ENCODE data around the gene ADK.

The ADK gene

GRCh38 chr10:74556072-74556705 is 405.2 kb downstream of the ADK start:
- no peak for TF ChIP-seq TAF1 (IDR thresholded peaks at IDR 0.05; ENCODE audit: borderline replicate concordance, insufficient read depth, low read length)
- no peak for TF ChIP-seq REST (IDR thresholded peaks at IDR 0.05; ENCODE audit: insufficient read depth in 1 of 2, low read depth in 2 of 2, low read length in 2 of 2)
- no peak for TF ChIP-seq FOXP2 (optimal IDR thresholded peaks at IDR 0.05; ENCODE audit: borderline replicate concordance, extremely low read depth, extremely low read length, insufficient read depth)
- no peak for TF ChIP-seq POLR2AphosphoS5 (IDR thresholded peaks at IDR 0.05; ENCODE audit: low read depth, low read length)
- TF ChIP-seq SIN3A (IDR thresholded peaks at IDR 0.05; ENCODE audit: borderline replicate concordance, insufficient read depth, low read length), result no peak

GRCh38 chr10:74557098-74557497 is 406.1 kb downstream of the ADK start:
- no peak for TF ChIP-seq POLR2AphosphoS5 (IDR thresholded peaks at IDR 0.05; ENCODE audit: low read depth, low read length)

GRCh38 chr10:74558403-74558802 is 407.4 kb downstream of the ADK start:
- no peak for TF ChIP-seq TAF1 (IDR thresholded peaks at IDR 0.05; ENCODE audit: borderline replicate concordance, insufficient read depth, low read length)
- TF ChIP-seq FOXP2 (optimal IDR thresholded peaks at IDR 0.05; ENCODE audit: borderline replicate concordance, extremely low read depth, extremely low read length, insufficient read depth), result no peak
- TF ChIP-seq REST (IDR thresholded peaks at IDR 0.05; ENCODE audit: insufficient read depth in 1 of 2, low read depth in 2 of 2, low read length in 2 of 2), result no peak
- TF ChIP-seq POLR2AphosphoS5 (IDR thresholded peaks at IDR 0.05; ENCODE audit: low read depth, low read length), result no peak
- no peak for TF ChIP-seq SIN3A (IDR thresholded peaks at IDR 0.05; ENCODE audit: borderline replicate concordance, insufficient read depth, low read length)

GRCh38 chr10:74558897-74559296 is 407.9 kb downstream of the ADK start:
- TF ChIP-seq REST (IDR thresholded peaks at IDR 0.05; ENCODE audit: insufficient read depth in 1 of 2, low read depth in 2 of 2, low read length in 2 of 2) (no peak), FOXP2 (optimal IDR thresholded peaks at IDR 0.05; ENCODE audit: borderline replicate concordance, extremely low read depth, extremely low read length, insufficient read depth) (no peak), POLR2AphosphoS5 (IDR thresholded peaks at IDR 0.05; ENCODE audit: low read depth, low read length) (no peak), TAF1 (IDR thresholded peaks at IDR 0.05; ENCODE audit: borderline replicate concordance, insufficient read depth, low read length) (no peak), SIN3A (IDR thresholded peaks at IDR 0.05; ENCODE audit: borderline replicate concordance, insufficient read depth, low read length) (no peak)

- TF ChIP-seq REST (IDR thresholded peaks at IDR 0.05; ENCODE audit: insufficient read depth in 1 of 2, low read depth in 2 of 2, low read length in 2 of 2), result no peak
- TF ChIP-seq POLR2AphosphoS5 (IDR thresholded peaks at IDR 0.05; ENCODE audit: low read depth, low read length), result no peak
- TF ChIP-seq SIN3A (IDR thresholded peaks at IDR 0.05; ENCODE audit: borderline replicate concordance, insufficient read depth, low read length), result no peak
These were observed 424.2 kb downstream of the ADK start for GRCh38 chr10:74575191-74575720.
